ENCODE data around the gene RPL15.
"Not testable (repeated sequence)": the region's sequence is repeated elsewhere in the genome, so short reads cannot be mapped to it uniquely, and the experiment has no call there.

RPL15 gene

DNA sequence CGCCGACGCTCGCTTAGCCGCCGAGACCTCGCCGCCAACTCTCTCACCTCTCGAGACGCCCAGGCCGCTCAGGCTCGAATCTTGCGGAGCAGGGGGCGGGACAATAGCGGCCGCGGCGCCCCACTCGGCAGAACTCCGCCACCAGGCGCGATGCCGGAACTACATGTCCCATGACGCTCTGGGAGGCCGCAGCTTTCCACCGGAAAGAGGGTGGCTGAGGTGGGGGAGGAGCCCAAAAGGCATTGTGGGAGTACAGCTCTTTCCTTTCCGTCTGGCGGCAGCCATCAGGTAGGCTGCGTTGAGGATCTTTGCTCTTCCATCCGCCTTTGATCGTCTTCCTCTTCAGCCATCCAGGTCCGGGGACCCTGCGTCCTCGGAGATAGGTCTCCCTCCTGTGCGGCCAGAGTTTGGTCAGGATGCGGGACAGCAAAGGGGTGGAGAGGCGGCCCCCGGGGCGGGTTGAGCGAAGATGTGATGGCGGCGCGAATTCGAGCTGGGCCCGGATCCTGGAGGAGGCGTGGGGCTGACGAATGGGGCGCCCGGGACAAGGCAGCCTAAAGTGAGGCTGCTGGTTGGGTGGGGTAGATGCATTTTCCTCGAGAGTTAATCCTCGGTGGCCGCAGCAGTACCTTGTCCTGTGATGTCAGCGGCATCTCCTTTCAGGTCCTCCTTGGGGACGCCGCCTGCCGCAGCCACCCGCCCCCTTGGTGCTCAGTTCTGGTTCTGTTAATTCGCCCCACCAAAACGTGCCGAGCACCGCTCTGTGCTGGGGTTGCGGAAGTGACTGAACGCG is at the start of gene RPL15, which contains the start of gene NKIRAS1:
RPL15 (plus strand) TSS at position 247 of the 793 bp plus-strand sequence. CDS start 728 bp downstream, outside the sequence.
NKIRAS1 (minus strand) TSS at position 105 of the 793 bp plus-strand sequence. CDS start 6,086 bp downstream, outside the sequence.
- DNase-seq (ENCODE audit: extremely low read depth in 1 of 2, low read depth in 1 of 2) = peak; percentile 93 to 94

DNA sequence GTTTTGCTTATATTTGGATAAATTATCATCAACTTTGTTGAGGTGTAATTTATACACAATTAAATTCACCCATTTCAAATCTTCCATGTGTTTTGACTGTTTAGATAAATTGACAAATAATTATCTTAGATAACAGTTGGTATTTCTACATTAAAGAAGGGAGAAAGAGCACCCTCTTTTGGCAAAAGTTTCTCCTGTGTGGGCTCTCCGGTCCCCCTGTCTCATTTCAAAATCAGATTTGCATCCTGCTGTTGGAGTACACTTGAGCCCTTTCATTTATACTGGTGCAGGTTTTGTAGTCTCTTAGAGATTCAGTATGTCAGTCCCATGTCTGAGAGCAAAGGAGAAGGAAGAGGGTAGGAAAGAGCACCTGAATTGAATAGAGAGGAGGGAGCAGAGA is 49.5 kb upstream of the RPL15 start:
- no peak for DNase-seq (ENCODE audit: extremely low read depth in 1 of 2, low read depth in 1 of 2)

DNA sequence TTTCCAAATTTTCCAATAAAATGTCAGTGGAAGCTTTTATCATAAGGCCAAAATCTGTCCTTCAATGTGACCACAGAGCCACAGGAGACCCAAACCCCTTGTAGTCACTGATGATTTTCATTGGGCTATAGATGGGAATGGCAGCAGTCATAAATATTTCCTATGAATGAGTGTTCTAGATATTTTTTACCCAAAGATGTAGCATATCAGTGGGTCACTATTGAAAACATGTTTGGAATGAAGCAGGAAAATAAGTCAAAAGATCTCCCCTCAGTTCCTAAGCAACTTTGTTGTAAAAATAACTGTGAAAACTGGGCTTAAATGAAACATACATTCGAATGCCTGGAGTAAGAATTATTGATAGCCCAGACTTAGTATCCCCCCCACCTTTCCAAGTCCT is 49.1 kb upstream of the RPL15 start:
- no peak for DNase-seq (ENCODE audit: extremely low read depth in 1 of 2, low read depth in 1 of 2)

DNA sequence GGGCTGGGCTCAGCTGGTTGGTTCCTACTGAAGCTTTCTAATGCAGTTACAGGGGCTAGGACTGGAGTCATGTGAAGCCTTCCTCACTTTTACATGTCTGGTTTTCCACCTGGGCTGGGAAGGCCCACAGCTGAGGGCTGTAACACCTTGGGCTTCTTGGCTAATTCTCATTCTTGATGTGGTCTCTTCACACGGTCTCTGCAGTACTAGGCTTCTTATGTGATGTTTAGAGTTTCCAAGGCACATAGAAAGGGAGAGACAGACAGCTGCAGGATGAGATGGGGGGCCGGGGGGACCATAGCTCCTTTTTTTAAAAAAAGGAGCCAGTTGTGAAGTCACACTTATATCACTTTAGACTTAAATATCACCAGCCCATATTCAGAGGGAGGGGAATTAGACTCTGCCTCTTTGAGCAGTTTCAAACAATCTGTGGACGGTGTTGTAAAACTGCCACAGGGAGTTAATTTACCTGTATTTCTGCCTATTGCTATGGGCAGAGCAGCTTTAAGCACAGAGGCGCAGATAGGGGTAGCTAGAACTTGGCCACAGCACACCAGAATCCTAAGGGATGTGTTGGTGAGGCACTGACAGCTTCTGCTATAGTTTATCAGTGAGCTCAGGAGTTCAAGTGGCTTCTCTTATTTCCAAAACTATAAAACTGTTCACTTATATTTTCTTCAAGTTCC is 46.8 kb upstream of the RPL15 start:
- DNase-seq (ENCODE audit: extremely low read depth in 1 of 2, low read depth in 1 of 2) = no peak

DNA sequence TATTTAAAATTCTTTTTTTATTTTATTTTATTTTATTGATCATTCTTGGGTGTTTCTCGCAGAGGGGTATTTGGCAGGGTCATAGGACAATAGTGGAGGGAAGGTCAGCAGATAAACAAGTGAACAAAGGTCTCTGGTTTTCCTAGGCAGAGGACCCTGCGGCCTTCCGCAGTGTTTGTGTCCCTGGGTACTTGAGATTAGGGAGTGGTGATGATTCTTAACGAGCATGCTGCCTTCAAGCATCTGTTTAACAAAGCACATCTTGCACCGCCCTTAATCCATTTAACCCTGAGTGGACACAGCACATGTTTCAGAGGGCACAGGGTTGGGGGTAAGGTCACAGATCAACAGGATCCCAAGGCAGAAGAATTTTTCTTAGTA is 46.3 kb upstream of the RPL15 start:
- not testable (repeated sequence) for DNase-seq (ENCODE audit: extremely low read depth in 1 of 2, low read depth in 1 of 2)

GRCh38 chr3:23871361-23871760 is 45.6 kb upstream of the RPL15 start:
- DNase-seq (ENCODE audit: extremely low read depth in 1 of 2, low read depth in 1 of 2) = not testable (repeated sequence)

DNA sequence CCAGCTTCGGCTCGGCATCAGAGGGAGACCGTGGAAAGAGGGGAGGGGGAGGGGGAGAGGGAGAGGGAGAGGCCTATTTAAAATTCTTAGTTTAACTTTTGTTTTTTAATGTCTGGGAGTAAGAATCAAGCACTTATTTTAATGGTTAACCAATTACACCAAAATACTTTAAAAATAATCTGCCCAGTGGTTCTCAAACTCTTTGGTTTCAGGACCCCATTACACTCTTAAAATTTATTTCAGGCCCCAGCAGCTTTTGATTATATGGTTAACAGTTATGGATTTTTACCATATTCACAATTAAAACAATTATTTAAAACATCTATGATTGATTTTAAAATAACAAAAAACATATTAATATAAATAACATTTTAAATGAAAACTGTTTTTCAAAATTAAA is 44.6 kb upstream of the RPL15 start:
- DNase-seq (ENCODE audit: extremely low read depth in 1 of 2, low read depth in 1 of 2) = no peak

DNA sequence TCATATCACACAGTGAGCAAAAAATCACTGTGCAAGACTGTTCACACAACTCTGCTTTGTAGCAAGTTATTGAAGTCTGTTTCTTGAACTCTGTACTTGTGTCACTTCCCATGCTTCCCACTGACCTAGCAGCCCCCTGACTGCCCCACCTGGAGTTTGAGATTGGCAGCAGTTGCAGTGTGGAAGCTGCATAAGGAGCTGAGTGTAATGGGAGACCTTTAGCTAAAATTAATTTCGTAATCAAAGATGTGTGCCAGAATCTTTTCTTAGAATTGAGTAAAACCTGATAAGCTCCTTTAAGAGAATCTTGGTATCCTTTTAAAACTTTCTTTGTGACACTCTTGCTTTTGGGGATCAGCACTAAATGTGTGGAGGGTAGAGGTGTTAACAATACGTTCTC is 43.0 kb upstream of the RPL15 start:
- no peak for DNase-seq (ENCODE audit: extremely low read depth in 1 of 2, low read depth in 1 of 2)

DNA sequence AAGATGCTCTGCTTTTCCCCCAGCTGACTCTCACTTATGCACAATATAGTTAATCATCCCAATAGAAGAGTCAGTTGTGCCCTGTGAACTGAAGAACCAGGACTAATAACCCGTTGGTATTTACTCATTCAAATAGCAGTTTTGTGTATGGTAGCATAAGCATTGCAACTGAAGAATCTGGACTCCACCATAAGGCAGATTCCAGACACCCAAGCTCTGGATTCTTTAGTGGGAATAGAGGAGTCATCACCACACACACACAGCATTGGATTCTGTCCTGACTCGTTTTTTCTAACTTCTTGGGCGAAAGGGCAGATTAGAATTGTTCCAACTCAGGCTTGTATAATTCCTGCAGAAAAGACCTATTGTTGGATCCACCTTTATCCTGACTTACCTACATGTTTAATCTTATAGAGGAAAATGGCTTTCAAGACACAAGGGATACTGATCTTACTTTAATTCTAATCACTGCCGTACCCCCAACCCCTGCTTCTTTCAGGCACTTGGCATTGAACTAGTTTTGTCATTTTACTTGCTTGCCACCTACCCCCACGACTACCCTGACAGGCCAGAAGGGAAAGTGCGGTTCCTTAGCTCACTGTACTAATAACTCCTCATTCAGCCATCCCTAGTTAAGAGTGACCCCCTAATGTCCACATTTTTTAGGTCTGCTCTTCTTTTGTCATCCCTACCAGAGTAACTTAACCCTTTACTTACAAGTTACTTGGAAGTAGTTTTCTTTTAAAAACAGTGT is 42.4 kb upstream of the RPL15 start:
- no peak for DNase-seq (ENCODE audit: extremely low read depth in 1 of 2, low read depth in 1 of 2)

DNA sequence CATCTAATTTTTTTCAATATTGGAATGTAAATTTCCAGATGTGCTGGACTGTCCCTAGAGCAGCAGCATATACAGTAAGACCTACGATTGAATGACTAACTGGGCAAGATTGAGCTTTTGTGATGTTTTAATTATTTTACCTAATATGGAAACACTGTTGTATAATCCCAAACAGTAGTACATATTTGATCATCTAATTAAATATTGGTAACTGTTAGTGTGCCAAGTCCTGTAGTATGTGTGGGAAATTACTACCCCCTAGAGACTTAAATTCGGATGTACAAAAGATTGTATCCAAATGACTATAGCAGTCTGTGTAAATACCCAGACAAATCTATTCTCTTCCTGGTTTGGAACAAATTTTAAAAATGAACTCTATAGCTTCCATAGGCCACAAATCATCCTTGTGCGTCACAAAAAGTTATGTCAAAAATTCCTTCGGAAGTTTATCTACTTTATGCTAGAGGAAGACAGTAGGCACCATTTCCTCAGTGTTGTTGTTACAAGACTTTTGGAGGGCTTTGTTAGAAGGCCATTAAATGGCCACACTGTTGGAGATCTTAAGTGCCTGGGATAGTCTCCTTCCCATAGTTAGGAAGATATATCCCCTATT is 41.7 kb upstream of the RPL15 start:
- DNase-seq (ENCODE audit: extremely low read depth in 1 of 2, low read depth in 1 of 2) = no peak

GRCh38 chr3:23876923-23877322 is 40.0 kb upstream of the RPL15 start:
- DNase-seq (ENCODE audit: extremely low read depth in 1 of 2, low read depth in 1 of 2) = no peak

DNA sequence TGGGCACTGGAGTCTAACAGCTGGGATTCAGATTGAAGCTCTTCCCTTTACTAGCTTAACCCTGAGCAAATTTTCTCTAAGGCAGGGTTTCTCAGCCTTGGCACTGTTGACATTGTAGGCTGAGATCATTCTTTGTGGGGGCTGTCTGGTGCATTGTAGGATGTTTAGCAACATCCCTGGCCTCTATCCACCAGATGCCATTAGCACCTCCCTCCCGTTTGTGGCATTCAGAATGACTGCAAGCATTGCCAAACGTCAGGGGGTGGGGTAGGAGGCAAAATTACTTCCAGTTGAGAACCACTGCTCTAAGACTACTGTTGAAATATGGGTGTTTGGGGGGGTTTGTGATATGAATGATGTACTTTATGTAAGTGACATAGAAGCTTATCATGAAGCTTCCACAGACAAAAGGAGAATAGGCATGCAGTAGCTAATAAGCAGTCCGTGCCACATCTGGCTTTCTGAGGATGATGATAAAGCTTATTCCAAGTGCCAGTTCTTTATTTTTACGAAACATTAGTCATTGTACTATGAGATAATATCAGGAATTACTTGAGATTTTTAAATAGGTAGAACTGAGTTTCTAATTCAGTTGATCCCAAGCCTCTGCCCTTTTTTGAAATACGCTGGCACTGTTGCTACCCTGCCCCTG is 39.5 kb upstream of the RPL15 start:
- DNase-seq (ENCODE audit: extremely low read depth in 1 of 2, low read depth in 1 of 2) = no peak

- DNase-seq (ENCODE audit: extremely low read depth in 1 of 2, low read depth in 1 of 2) = no peak
Measured at GRCh38 chr3:23879485-23879884, 37.4 kb upstream of the RPL15 start.

- no peak for DNase-seq (ENCODE audit: extremely low read depth in 1 of 2, low read depth in 1 of 2)
Measured at GRCh38 chr3:23880703-23881339, 36.1 kb upstream of the RPL15 start.

GRCh38 chr3:23881993-23882392 is 34.9 kb upstream of the RPL15 start:
- DNase-seq (ENCODE audit: extremely low read depth in 1 of 2, low read depth in 1 of 2) = not testable (repeated sequence)

DNA sequence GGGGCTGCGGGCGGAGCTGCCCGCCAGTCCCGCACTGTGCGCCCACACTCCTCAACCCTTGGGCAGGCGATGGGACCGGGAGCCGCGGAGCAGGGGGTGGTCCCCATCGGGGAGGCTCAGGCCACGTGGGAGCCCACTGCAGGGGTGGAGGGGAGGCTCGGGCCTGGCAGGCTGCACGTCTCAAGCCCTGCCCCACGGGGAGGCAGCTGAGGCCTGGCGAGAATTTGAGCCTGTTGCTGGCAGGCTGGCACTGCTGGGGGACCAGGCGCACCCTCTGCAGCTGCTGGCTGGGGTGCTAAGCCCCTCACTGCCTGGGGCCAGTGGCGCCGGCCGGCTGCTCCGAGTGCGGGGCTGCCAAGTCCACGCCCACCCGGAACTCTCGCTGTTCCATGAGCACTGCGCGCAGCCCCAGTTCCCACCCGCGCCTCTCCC is 34.4 kb upstream of the RPL15 start:
- no peak for DNase-seq (ENCODE audit: extremely low read depth in 1 of 2, low read depth in 1 of 2)

DNA sequence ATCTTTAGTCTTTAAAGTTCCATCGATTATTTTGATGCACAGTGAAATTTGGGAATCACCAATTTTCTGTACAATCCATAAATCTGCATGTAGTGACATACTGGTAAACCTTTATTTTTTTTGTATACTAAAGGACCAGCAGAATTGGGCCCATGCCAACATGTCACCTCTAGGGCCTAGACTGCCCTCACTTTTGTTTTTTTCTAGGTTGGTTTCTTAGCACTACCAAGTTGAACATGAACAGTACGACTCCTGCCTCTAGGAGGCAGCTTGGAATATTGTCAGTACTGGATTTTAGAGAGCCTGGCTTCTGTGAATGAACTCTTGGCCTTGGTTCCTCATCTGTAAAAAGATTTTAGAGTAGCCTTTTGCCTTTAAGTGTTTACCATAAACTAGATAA is 32.5 kb upstream of the RPL15 start:
- DNase-seq (ENCODE audit: extremely low read depth in 1 of 2, low read depth in 1 of 2) = no peak

- no peak for DNase-seq (ENCODE audit: extremely low read depth in 1 of 2, low read depth in 1 of 2)
Measured at GRCh38 chr3:23885210-23885609, 31.7 kb upstream of the RPL15 start.

- no peak for DNase-seq (ENCODE audit: extremely low read depth in 1 of 2, low read depth in 1 of 2)
Measured at GRCh38 chr3:23886311-23886710, 30.6 kb upstream of the RPL15 start.

GRCh38 chr3:23888617-23889228 is 28.2 kb upstream of the RPL15 start:
- no peak for DNase-seq (ENCODE audit: extremely low read depth in 1 of 2, low read depth in 1 of 2)
